Testis (tissue), 2 donors: Measurements from ENCODE around the gene TMEM119.

ENCODE experiments used
- POLR2A ChIP-seq: fragments of 450-650 bp; IDR thresholded peaks from one replicate; pipeline ENCODE4 v1.6.1; 2017; ENCODE audit warnings: antibody characterized with exemption, mild to moderate bottlenecking, moderate library complexity
- TF ChIP-seq, protein P1 (sequence below), 3 experiments: fragments of 450-650 bp in 2 of 3; fragments of 200-600 bp in 1 of 3; sonication (generic) in 1 of 3; IDR thresholded peaks; one replicate each; pipeline ENCODE4 v1.5.1; 2016 to 2019; ENCODE audit warnings: antibody characterized with exemption in 3 of 3, mild to moderate bottlenecking in 2 of 3, moderate library complexity in 1 of 3

DNA sequence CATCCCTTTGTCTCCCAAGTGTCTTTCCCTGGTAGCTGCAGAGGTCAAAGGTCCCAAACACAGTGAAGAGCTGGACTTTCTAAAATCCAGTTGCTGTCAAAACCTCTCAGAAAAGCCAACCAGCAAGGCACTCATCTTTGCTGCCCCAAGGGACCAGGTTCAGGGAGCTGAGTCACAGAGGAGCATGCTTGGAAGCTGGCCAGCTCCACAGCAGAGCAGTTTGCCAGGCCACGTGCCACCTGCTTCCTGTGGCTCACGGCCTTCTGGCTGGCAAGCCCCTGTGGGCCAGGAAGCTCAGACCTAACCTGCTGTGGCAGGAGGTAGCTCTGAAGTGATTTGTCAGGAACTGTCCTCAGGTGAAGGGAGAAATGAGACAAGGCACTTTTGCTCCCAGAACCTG lies 31.9 kb downstream of the TMEM119 start:
- TF ChIP-seq POLR2A: no peak
- TF ChIP-seq, protein P1, sequence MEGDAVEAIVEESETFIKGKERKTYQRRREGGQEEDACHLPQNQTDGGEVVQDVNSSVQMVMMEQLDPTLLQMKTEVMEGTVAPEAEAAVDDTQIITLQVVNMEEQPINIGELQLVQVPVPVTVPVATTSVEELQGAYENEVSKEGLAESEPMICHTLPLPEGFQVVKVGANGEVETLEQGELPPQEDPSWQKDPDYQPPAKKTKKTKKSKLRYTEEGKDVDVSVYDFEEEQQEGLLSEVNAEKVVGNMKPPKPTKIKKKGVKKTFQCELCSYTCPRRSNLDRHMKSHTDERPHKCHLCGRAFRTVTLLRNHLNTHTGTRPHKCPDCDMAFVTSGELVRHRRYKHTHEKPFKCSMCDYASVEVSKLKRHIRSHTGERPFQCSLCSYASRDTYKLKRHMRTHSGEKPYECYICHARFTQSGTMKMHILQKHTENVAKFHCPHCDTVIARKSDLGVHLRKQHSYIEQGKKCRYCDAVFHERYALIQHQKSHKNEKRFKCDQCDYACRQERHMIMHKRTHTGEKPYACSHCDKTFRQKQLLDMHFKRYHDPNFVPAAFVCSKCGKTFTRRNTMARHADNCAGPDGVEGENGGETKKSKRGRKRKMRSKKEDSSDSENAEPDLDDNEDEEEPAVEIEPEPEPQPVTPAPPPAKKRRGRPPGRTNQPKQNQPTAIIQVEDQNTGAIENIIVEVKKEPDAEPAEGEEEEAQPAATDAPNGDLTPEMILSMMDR (IDR thresholded peaks at IDR 0.05): no peak
